ENCODE data around the gene ASB18.

ASB18 gene

GRCh38 chr2:236193026-236193425, 71.2 kb downstream of the ASB18 start:
- H3K9me3 ChIP-seq (ENCODE audit: control insufficient read depth in 1 of 2, low read length in 2 of 2), result no peaks in the 10 kb centered on the region
- no peak overlapping the region for H3K4me3 ChIP-seq (ENCODE audit: low read depth in 1 of 2, low read length in 2 of 2)
- H3K36me3 ChIP-seq (ENCODE audit: control insufficient read depth in 1 of 2, insufficient read depth in 2 of 2, low read length in 2 of 2), result no peaks in the 10 kb centered on the region
- H3K4me1 ChIP-seq (ENCODE audit: control insufficient read depth in 1 of 2, insufficient read depth in 2 of 2, low read length in 2 of 2), result no peaks in the 10 kb centered on the region
- no peak overlapping the region for H3K27ac ChIP-seq (ENCODE audit: low read depth, low read length)
- H3K27me3 ChIP-seq (ENCODE audit: control insufficient read depth in 1 of 2, insufficient read depth in 2 of 2, low read length in 2 of 2), result no peaks in the 10 kb centered on the region
- no peak overlapping the region for H3K9ac ChIP-seq (ENCODE audit: low read depth in 1 of 2, low read length in 2 of 2)

- H3K9me3 ChIP-seq (ENCODE audit: control insufficient read depth in 1 of 2, low read length in 2 of 2), result no peaks in the 10 kb centered on the region
- no peaks in the 10 kb centered on the region for H3K36me3 ChIP-seq (ENCODE audit: control insufficient read depth in 1 of 2, insufficient read depth in 2 of 2, low read length in 2 of 2)
- no peak overlapping the region for H3K9ac ChIP-seq (ENCODE audit: low read depth in 1 of 2, low read length in 2 of 2)
- no peak overlapping the region for H3K4me3 ChIP-seq (ENCODE audit: low read depth in 1 of 2, low read length in 2 of 2)
- H3K27me3 ChIP-seq (ENCODE audit: control insufficient read depth in 1 of 2, insufficient read depth in 2 of 2, low read length in 2 of 2), result no peaks in the 10 kb centered on the region
- H3K4me1 ChIP-seq (ENCODE audit: control insufficient read depth in 1 of 2, insufficient read depth in 2 of 2, low read length in 2 of 2), result no peaks in the 10 kb centered on the region
- H3K27ac ChIP-seq (ENCODE audit: low read depth, low read length), result no peak overlapping the region
These were observed 73.5 kb downstream of the ASB18 start for GRCh38 chr2:236190674-236191073.

GRCh38 chr2:236184701-236185100, 79.5 kb downstream of the ASB18 start:
- H3K9ac ChIP-seq (ENCODE audit: low read depth in 1 of 2, low read length in 2 of 2), result no peak overlapping the region
- H3K4me1 ChIP-seq (ENCODE audit: control insufficient read depth in 1 of 2, insufficient read depth in 2 of 2, low read length in 2 of 2), result peaks cover 0 to 2% of the 10 kb centered on the region in 2 donors
- peaks cover 8 to 13% of the 10 kb centered on the region in 2 donors for H3K27me3 ChIP-seq (ENCODE audit: control insufficient read depth in 1 of 2, insufficient read depth in 2 of 2, low read length in 2 of 2)

GRCh38 chr2:236180831-236181453, 83.3 kb downstream of the ASB18 start:
- Histone ChIP-seq H3K9ac (ENCODE audit: low read depth in 1 of 2, low read length in 2 of 2) (no peak overlapping the region), H3K27me3 (ENCODE audit: control insufficient read depth in 1 of 2, insufficient read depth in 2 of 2, low read length in 2 of 2) (peaks cover 36 to 38% of the 10 kb centered on the region in 2 donors)

More at GRCh38 chr2:236184701-236185100, 79.5 kb downstream of the ASB18 start:
- Histone ChIP-seq H3K27ac (ENCODE audit: low read depth, low read length) (no peak overlapping the region), H3K4me3 (ENCODE audit: low read depth in 1 of 2, low read length in 2 of 2) (no peak overlapping the region), H3K36me3 (ENCODE audit: control insufficient read depth in 1 of 2, insufficient read depth in 2 of 2, low read length in 2 of 2) (no peaks in the 10 kb centered on the region), H3K9me3 (ENCODE audit: control insufficient read depth in 1 of 2, low read length in 2 of 2) (no peaks in the 10 kb centered on the region)

GRCh38 chr2:236180076-236180816, 84.0 kb downstream of the ASB18 start:
- Histone ChIP-seq H3K9ac (ENCODE audit: low read depth in 1 of 2, low read length in 2 of 2) (no peak overlapping the region), H3K9me3 (ENCODE audit: control insufficient read depth in 1 of 2, low read length in 2 of 2) (no peaks in the 10 kb centered on the region), H3K27me3 (ENCODE audit: control insufficient read depth in 1 of 2, insufficient read depth in 2 of 2, low read length in 2 of 2) (peaks cover 41 to 45% of the 10 kb centered on the region in 2 donors), H3K36me3 (ENCODE audit: control insufficient read depth in 1 of 2, insufficient read depth in 2 of 2, low read length in 2 of 2) (no peaks in the 10 kb centered on the region), H3K27ac (ENCODE audit: low read depth, low read length) (no peak overlapping the region), H3K4me3 (ENCODE audit: low read depth in 1 of 2, low read length in 2 of 2) (no peak overlapping the region), H3K4me1 (ENCODE audit: control insufficient read depth in 1 of 2, insufficient read depth in 2 of 2, low read length in 2 of 2) (peaks cover 0 to 2% of the 10 kb centered on the region in 2 donors)

More at GRCh38 chr2:236180831-236181453, 83.3 kb downstream of the ASB18 start:
- Histone ChIP-seq H3K9me3 (ENCODE audit: control insufficient read depth in 1 of 2, low read length in 2 of 2) (no peaks in the 10 kb centered on the region), H3K36me3 (ENCODE audit: control insufficient read depth in 1 of 2, insufficient read depth in 2 of 2, low read length in 2 of 2) (no peaks in the 10 kb centered on the region), H3K4me1 (ENCODE audit: control insufficient read depth in 1 of 2, insufficient read depth in 2 of 2, low read length in 2 of 2) (peaks cover 0 to 2% of the 10 kb centered on the region in 2 donors), H3K27ac (ENCODE audit: low read depth, low read length) (no peak overlapping the region), H3K4me3 (ENCODE audit: low read depth in 1 of 2, low read length in 2 of 2) (no peak overlapping the region)

GRCh38 chr2:236179236-236180075, 84.8 kb downstream of the ASB18 start:
- H3K4me1 ChIP-seq (ENCODE audit: control insufficient read depth in 1 of 2, insufficient read depth in 2 of 2, low read length in 2 of 2), result peaks cover 0 to 2% of the 10 kb centered on the region in 2 donors
- H3K27me3 ChIP-seq (ENCODE audit: control insufficient read depth in 1 of 2, insufficient read depth in 2 of 2, low read length in 2 of 2), result peaks cover 47 to 53% of the 10 kb centered on the region in 2 donors
- H3K27ac ChIP-seq (ENCODE audit: low read depth, low read length), result no peak overlapping the region
- no peak overlapping the region for H3K9ac ChIP-seq (ENCODE audit: low read depth in 1 of 2, low read length in 2 of 2)
- H3K9me3 ChIP-seq (ENCODE audit: control insufficient read depth in 1 of 2, low read length in 2 of 2), result no peaks in the 10 kb centered on the region
- H3K36me3 ChIP-seq (ENCODE audit: control insufficient read depth in 1 of 2, insufficient read depth in 2 of 2, low read length in 2 of 2), result no peaks in the 10 kb centered on the region
- H3K4me3 ChIP-seq (ENCODE audit: low read depth in 1 of 2, low read length in 2 of 2), result no peak overlapping the region

- no peaks in the 10 kb centered on the region for H3K9me3 ChIP-seq (ENCODE audit: control insufficient read depth in 1 of 2, low read length in 2 of 2)
- peaks cover 0 to 2% of the 10 kb centered on the region in 2 donors for H3K4me1 ChIP-seq (ENCODE audit: control insufficient read depth in 1 of 2, insufficient read depth in 2 of 2, low read length in 2 of 2)
- H3K36me3 ChIP-seq (ENCODE audit: control insufficient read depth in 1 of 2, insufficient read depth in 2 of 2, low read length in 2 of 2), result no peaks in the 10 kb centered on the region
- H3K27me3 ChIP-seq (ENCODE audit: control insufficient read depth in 1 of 2, insufficient read depth in 2 of 2, low read length in 2 of 2), result peaks cover 53 to 59% of the 10 kb centered on the region in 2 donors
- H3K27ac ChIP-seq (ENCODE audit: low read depth, low read length), result no peak overlapping the region
- no peak overlapping the region for H3K9ac ChIP-seq (ENCODE audit: low read depth in 1 of 2, low read length in 2 of 2)
- peak overlapping the region in 1 of 2 donors; percentile 16 for H3K4me3 ChIP-seq (ENCODE audit: low read depth in 1 of 2, low read length in 2 of 2)
These were observed 85.3 kb downstream of the ASB18 start for GRCh38 chr2:236178890-236179235.

- H3K36me3 ChIP-seq (ENCODE audit: control insufficient read depth in 1 of 2, insufficient read depth in 2 of 2, low read length in 2 of 2), result no peaks in the 10 kb centered on the region
- H3K4me3 ChIP-seq (ENCODE audit: low read depth in 1 of 2, low read length in 2 of 2), result peak overlapping the region; percentile 16 to 60
- no peak overlapping the region for H3K9ac ChIP-seq (ENCODE audit: low read depth in 1 of 2, low read length in 2 of 2)
- H3K27me3 ChIP-seq (ENCODE audit: control insufficient read depth in 1 of 2, insufficient read depth in 2 of 2, low read length in 2 of 2), result peaks cover 59 to 65% of the 10 kb centered on the region in 2 donors
- H3K9me3 ChIP-seq (ENCODE audit: control insufficient read depth in 1 of 2, low read length in 2 of 2), result no peaks in the 10 kb centered on the region
- H3K4me1 ChIP-seq (ENCODE audit: control insufficient read depth in 1 of 2, insufficient read depth in 2 of 2, low read length in 2 of 2), result peaks cover 0 to 2% of the 10 kb centered on the region in 2 donors
- H3K27ac ChIP-seq (ENCODE audit: low read depth, low read length), result no peak overlapping the region
These were observed 86.0 kb downstream of the ASB18 start for GRCh38 chr2:236177967-236178889.

- Histone ChIP-seq H3K27me3 (ENCODE audit: control insufficient read depth in 1 of 2, insufficient read depth in 2 of 2, low read length in 2 of 2) (peaks cover 63 to 71% of the 10 kb centered on the region in 2 donors), H3K4me3 (ENCODE audit: low read depth in 1 of 2, low read length in 2 of 2) (peak overlapping the region; percentile 10 to 60)
These were observed 86.6 kb downstream of the ASB18 start for GRCh38 chr2:236177604-236177966.

More at GRCh38 chr2:236177604-236177966, 86.6 kb downstream of the ASB18 start:
- Histone ChIP-seq H3K36me3 (ENCODE audit: control insufficient read depth in 1 of 2, insufficient read depth in 2 of 2, low read length in 2 of 2) (no peaks in the 10 kb centered on the region), H3K9ac (ENCODE audit: low read depth in 1 of 2, low read length in 2 of 2) (no peak overlapping the region), H3K9me3 (ENCODE audit: control insufficient read depth in 1 of 2, low read length in 2 of 2) (no peaks in the 10 kb centered on the region), H3K4me1 (ENCODE audit: control insufficient read depth in 1 of 2, insufficient read depth in 2 of 2, low read length in 2 of 2) (peaks cover 0 to 2% of the 10 kb centered on the region in 2 donors), H3K27ac (ENCODE audit: low read depth, low read length) (no peak overlapping the region)
